Measurements from ENCODE around the gene SPOCK1. TPM values are rescaled to one million over a fixed set of nuclear protein-coding genes. Genes with fewer than 3 reads are reported as not detected.

Gene SPOCK1
- total RNA-seq, 1 experiment from 2014 or later: 9.8 TPM

DNA sequence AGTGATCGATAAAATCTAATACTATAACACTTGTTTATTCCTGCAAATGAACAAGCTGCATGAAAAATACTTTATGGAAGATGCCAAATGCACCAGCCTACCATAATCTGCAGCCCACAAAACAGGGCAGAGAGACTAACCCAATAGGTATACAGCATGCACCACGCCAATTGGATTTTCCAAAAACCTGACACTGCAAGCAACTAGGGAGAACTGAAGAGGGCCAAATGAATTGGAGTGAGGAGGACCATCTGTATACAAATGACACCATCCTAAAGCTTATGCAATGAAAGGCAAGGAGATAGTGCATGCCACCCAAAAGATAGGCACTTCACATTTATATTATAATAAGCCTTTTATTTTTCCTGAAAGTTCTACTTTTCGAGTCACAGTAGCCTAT lies 100.4 kb downstream of the SPOCK1 start:
- Histone ChIP-seq H3K4me2 (ENCODE audit: low read length) (no peak overlapping the region), H3K9me3 (ENCODE audit: low read length) (no peaks in the 10 kb centered on the region), H3F3A (ENCODE audit: low read length, unreplicated experiment) (no peaks in the 10 kb centered on the region), H4K20me1 (ENCODE audit: low read length) (no peaks in the 10 kb centered on the region), H2AFZ (ENCODE audit: low read length) (no peak overlapping the region), H3K4me3 (ENCODE audit: low read length) (no peak overlapping the region), H3K4me1 (ENCODE audit: insufficient read depth, low read length) (peaks cover 14% of the 10 kb centered on the region), H3K79me2 (ENCODE audit: low read length) (no peaks in the 10 kb centered on the region), H3K27ac (ENCODE audit: low read length) (no peak overlapping the region), H3K9ac (ENCODE audit: low read length) (no peak overlapping the region), H3K27me3 (ENCODE audit: low read length) (no peaks in the 10 kb centered on the region), H3K9me2 (replicated peaks; ENCODE audit: low read length) (no peaks in the 10 kb centered on the region), H3K36me3 (ENCODE audit: low read depth, low read length) (no peaks in the 10 kb centered on the region)
- ATAC-seq: no peak
- DNase-seq: no peak
- TF ChIP-seq, protein P1, sequence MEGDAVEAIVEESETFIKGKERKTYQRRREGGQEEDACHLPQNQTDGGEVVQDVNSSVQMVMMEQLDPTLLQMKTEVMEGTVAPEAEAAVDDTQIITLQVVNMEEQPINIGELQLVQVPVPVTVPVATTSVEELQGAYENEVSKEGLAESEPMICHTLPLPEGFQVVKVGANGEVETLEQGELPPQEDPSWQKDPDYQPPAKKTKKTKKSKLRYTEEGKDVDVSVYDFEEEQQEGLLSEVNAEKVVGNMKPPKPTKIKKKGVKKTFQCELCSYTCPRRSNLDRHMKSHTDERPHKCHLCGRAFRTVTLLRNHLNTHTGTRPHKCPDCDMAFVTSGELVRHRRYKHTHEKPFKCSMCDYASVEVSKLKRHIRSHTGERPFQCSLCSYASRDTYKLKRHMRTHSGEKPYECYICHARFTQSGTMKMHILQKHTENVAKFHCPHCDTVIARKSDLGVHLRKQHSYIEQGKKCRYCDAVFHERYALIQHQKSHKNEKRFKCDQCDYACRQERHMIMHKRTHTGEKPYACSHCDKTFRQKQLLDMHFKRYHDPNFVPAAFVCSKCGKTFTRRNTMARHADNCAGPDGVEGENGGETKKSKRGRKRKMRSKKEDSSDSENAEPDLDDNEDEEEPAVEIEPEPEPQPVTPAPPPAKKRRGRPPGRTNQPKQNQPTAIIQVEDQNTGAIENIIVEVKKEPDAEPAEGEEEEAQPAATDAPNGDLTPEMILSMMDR (conservative IDR thresholded peaks at IDR 0.05; ENCODE audit: low read depth, low read length): no peak
- TF ChIP-seq EZH2phosphoT487 (IDR thresholded peaks at IDR 0.05; ENCODE audit: borderline replicate concordance, low read length) (no peak), EZH2 (IDR thresholded peaks at IDR 0.05; ENCODE audit: low read length, unreplicated experiment) (no peak)
- intact Hi-C loops (cut with micrococcal nuclease): no loop called here
- no TSS peak for BruUV-seq (replicated peaks)
- CTCF ChIA-PET: no interaction called here
- POLR2A ChIA-PET (ENCODE audit: unreplicated experiment): no interaction called here

DNA sequence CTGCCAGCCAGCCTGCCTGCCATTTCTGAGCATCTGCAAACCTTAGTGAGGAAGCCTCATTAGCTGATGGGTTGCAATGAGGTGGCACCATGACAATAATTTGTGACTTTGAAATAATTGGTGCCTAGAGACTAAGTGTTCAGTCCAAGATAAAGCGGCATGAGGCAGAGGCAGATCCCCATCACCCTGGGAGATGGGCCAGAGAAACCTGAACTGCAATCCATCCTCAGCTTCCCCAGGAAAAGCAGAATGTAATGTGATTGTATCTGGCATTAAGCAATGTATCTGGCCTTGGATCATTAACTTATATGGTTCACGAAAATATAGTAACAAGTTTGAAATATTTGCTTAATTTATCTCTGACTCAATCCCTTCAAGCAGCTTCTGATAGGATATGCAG lies 101.0 kb downstream of the SPOCK1 start:
- Histone ChIP-seq H3K4me2 (ENCODE audit: low read length) (no peak overlapping the region), H2AFZ (ENCODE audit: low read length) (no peak overlapping the region), H3K36me3 (ENCODE audit: low read depth, low read length) (no peaks in the 10 kb centered on the region), H3K4me1 (ENCODE audit: insufficient read depth, low read length) (peaks cover 14% of the 10 kb centered on the region), H3K9me3 (ENCODE audit: low read length) (no peaks in the 10 kb centered on the region), H3K27ac (ENCODE audit: low read length) (no peak overlapping the region), H3K79me2 (ENCODE audit: low read length) (no peaks in the 10 kb centered on the region), H3K4me3 (ENCODE audit: low read length) (no peak overlapping the region), H3K27me3 (ENCODE audit: low read length) (no peaks in the 10 kb centered on the region), H4K20me1 (ENCODE audit: low read length) (no peaks in the 10 kb centered on the region), H3F3A (ENCODE audit: low read length, unreplicated experiment) (no peaks in the 10 kb centered on the region), H3K9ac (ENCODE audit: low read length) (no peak overlapping the region), H3K9me2 (replicated peaks; ENCODE audit: low read length) (no peaks in the 10 kb centered on the region)
- ChIA-PET CTCF (no interaction called here), POLR2A (ENCODE audit: unreplicated experiment) (no interaction called here)
- DNase-seq (no peak), ATAC-seq (no peak)
- intact Hi-C loops (cut with micrococcal nuclease): no loop called here
- no TSS peak for BruUV-seq (replicated peaks)
- TF ChIP-seq, protein P1 (conservative IDR thresholded peaks at IDR 0.05; ENCODE audit: low read depth, low read length): no peak
- TF ChIP-seq EZH2phosphoT487 (IDR thresholded peaks at IDR 0.05; ENCODE audit: borderline replicate concordance, low read length): no peak
- TF ChIP-seq EZH2 (IDR thresholded peaks at IDR 0.05; ENCODE audit: low read length, unreplicated experiment): no peak

DNA sequence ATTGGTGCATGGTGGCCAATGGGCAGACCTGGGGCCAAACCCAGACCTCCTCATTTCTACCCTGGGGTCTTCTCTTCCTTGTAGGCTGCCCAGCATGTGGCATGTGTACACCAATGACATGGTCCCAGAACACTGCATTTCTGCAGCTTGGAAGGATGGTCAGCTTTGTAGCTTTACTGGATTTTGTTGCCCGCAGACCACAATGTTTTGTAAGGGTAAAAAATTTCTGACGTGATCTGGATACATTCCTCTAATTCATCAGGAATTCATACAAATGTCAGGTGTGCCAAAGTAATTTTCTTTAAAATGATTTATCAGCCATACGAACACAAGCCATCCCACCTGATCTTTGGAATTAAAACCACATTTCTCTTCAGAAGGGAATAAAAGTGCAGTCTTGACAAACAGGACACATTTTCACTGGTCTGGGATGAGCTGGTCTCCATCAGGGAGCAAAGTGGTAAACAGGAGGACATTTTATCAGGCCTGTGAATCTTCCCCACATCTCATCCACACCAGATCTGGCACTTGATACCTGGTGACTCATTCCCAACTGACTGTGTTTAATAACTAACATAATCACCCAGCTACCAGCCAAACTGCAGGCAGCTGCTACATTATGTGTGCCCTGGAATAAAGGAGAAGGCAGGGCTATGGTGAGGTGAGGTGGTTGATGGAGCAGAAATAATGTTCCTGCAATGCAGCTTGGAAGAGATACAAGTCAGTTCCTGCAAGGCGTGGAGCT lies 103.9 kb downstream of the SPOCK1 start:
- Histone ChIP-seq H3K79me2 (ENCODE audit: low read length) (no peaks in the 10 kb centered on the region), H2AFZ (ENCODE audit: low read length) (no peak overlapping the region), H4K20me1 (ENCODE audit: low read length) (no peaks in the 10 kb centered on the region), H3K4me3 (ENCODE audit: low read length) (no peak overlapping the region), H3K9me2 (replicated peaks; ENCODE audit: low read length) (no peaks in the 10 kb centered on the region), H3K27ac (ENCODE audit: low read length) (no peak overlapping the region), H3K27me3 (ENCODE audit: low read length) (no peaks in the 10 kb centered on the region), H3K9ac (ENCODE audit: low read length) (no peak overlapping the region), H3K36me3 (ENCODE audit: low read depth, low read length) (no peaks in the 10 kb centered on the region), H3K9me3 (ENCODE audit: low read length) (no peaks in the 10 kb centered on the region), H3K4me1 (ENCODE audit: insufficient read depth, low read length) (peaks cover 14% of the 10 kb centered on the region), H3F3A (ENCODE audit: low read length, unreplicated experiment) (no peaks in the 10 kb centered on the region), H3K4me2 (ENCODE audit: low read length) (no peak overlapping the region)
- ATAC-seq (peak; percentile 88), DNase-seq (peak; percentile 65)
- intact Hi-C loops (cut with micrococcal nuclease): no loop called here
- POLR2A ChIA-PET (ENCODE audit: unreplicated experiment): no interaction called here
- TF ChIP-seq, protein P1 (conservative IDR thresholded peaks at IDR 0.05; ENCODE audit: low read depth, low read length): no peak
- TF ChIP-seq EZH2phosphoT487 (IDR thresholded peaks at IDR 0.05; ENCODE audit: borderline replicate concordance, low read length) (no peak), EZH2 (IDR thresholded peaks at IDR 0.05; ENCODE audit: low read length, unreplicated experiment) (no peak)
- CTCF ChIA-PET: no interaction called here
- no TSS peak for BruUV-seq (replicated peaks)
